CD4-positive, alpha-beta T cell treated with Interleukin-6 at 100 ng/mL for 8 hours (primary cell): Measurements from ENCODE around the gene PRDM15.

Experiments used
- DNase-seq: peaks from one replicate; pipeline ENCODE4 v3.0.0-alpha.2; 2020; ENCODE audit warnings: mixed read lengths, low spot score

PRDM15 gene, protein sequence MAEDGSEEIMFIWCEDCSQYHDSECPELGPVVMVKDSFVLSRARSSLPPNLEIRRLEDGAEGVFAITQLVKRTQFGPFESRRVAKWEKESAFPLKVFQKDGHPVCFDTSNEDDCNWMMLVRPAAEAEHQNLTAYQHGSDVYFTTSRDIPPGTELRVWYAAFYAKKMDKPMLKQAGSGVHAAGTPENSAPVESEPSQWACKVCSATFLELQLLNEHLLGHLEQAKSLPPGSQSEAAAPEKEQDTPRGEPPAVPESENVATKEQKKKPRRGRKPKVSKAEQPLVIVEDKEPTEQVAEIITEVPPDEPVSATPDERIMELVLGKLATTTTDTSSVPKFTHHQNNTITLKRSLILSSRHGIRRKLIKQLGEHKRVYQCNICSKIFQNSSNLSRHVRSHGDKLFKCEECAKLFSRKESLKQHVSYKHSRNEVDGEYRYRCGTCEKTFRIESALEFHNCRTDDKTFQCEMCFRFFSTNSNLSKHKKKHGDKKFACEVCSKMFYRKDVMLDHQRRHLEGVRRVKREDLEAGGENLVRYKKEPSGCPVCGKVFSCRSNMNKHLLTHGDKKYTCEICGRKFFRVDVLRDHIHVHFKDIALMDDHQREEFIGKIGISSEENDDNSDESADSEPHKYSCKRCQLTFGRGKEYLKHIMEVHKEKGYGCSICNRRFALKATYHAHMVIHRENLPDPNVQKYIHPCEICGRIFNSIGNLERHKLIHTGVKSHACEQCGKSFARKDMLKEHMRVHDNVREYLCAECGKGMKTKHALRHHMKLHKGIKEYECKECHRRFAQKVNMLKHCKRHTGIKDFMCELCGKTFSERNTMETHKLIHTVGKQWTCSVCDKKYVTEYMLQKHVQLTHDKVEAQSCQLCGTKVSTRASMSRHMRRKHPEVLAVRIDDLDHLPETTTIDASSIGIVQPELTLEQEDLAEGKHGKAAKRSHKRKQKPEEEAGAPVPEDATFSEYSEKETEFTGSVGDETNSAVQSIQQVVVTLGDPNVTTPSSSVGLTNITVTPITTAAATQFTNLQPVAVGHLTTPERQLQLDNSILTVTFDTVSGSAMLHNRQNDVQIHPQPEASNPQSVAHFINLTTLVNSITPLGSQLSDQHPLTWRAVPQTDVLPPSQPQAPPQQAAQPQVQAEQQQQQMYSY

DNA sequence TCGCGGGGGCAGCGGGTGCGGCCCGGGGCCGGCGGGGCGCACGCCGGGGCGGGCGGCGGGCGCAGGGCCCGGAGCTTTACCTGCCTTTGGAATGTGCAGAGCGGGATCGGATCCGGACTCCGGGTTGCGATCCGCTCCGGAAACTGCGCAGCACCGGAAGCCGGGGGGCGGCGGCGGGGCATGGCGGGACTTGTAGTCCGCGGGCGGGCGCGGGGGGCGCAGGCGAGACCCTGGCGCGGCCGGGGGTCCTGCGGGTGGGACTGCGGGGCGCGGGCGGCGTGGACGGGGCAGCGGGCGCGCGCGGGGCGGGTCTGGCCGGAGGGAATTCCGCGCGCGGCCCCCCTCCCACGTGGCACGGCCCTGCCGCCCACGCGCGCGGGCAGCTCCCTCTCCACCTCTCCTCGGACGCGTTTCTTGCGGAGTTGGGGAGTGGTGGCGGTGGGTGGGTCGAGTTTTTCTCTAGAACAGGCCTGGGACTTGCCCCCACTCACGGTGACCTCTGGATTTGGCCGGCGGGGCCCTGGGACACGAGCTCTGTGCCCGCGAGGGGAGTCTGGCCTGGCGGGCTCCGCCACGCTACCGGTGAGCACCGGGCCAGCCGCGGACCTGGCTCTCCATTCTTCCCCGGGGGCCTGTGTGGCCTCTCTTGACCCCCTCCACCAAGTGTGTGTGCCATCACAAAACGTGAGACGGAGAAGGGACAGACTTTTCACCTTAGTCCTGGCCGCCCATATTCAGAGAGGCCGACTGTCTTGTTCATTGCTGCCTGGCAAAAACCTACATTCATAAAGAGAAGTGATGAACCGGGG lies at the start of gene PRDM15:
PRDM15 (minus strand) TSS at position 155 of the 809 bp plus-strand sequence. CDS start 18,981 bp downstream, outside the sequence.
- DNase-seq: peak; percentile 66

DNA sequence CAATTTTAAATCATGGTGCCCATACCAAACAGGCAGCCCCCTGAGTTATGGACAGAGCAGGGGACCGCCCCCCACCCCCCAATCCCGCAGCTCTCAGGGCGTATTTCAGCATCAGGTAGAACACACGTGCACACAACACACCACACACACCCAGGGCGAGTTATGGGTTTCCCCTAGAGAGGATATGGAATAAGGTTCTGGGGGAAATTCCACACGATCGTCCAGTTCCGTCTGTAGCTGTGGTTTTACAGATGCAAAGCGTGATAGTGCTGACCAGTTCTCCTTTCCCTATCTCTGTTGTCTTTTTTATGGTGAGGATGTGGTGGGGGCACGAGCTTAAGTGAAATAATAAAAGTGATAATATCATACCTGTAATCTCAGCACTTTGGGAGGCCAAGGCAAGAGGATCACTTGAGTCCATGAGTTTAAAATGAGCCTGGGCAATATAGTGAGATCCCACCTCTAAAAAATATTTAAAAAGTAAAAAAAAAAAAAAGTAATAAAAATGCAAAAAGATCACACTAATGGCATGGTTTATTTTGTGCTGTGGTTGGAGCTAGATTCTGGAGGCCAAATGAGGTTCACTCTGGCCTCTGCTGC lies 49.6 kb upstream of the PRDM15 start:
- DNase-seq: peak; percentile 5

DNA sequence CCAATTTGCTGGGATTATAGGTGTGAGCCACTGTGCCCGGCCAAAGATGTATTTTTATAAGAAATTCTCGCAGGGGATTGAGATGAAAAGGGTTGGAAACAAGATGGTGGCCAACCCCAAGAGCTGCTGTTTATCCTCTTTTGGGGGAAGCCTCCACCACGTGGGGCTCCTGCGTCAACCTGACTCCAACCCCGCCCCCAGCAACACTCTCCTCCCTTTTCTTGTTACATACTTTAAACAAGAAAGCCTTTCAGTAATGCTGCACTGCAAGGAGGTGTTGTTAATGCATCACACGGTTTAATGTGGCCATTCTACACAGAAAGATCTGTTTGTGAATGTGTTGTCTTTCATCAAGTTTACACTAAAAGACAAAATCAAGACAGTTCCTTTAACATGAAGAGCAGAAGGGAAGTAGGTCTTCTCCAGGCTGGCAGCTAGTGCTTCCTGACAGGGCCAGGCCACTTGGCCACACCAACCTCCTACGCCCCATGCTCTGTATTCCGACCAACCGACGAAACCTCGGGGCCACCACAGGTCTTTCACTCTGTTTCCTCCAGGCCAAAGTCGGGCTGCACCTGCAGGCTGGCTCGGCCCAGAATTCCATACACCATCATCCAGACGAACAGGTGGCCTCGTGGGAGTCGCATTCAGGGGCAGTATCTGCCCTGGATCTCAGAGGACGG lies 48.7 kb upstream of the PRDM15 start:
- no peak for DNase-seq

DNA sequence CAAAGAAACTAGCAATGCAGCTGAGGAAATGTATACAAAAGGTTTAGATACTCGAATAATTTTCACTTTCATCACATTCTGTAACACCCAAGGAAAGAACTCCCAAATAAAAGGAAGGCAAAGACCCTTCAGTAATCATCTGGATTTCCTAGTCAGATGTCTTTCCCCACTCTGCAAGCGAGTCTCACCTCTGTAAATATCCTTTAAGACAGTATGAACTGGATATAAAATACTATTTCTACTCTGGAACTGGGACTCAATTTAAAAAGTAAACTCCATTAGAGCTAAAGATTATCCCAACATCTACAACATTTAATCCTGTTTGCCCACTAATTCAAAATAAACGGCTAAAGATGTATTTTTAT lies 47.6 kb upstream of the PRDM15 start:
- DNase-seq: no peak

DNA sequence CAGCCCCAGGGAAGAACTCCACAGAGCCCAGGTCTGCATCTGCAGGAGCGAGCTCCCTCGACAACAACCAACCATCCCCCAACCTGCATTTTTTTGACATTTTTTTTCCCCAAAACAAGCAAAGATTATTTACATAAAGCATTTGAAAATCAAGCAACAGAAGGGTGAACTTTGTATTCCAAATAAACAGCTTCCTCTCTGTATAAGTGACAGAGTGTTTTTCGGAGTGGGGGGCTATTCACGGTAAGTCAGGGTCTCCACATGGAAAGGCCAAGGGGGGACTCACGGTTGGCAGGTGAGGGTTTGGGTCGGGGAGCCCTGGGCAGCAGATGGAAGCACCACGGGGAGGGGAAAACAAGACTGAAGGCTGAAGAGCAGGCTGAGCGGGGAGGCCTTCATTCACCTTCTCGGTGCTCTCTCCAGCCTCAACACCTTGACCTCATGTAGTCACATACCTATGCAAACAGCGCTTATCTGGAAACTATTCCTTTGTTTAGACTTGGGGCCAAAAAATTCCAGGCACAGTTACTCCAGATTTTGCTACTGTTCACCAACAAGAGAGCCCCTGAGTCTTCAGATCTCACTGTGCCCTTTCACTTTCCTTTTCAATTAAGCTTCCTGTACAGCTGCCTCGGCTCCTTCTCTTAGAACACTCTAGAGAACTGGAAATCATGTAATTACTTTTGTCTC lies 47.1 kb upstream of the PRDM15 start:
- DNase-seq: peak; percentile 69

DNA sequence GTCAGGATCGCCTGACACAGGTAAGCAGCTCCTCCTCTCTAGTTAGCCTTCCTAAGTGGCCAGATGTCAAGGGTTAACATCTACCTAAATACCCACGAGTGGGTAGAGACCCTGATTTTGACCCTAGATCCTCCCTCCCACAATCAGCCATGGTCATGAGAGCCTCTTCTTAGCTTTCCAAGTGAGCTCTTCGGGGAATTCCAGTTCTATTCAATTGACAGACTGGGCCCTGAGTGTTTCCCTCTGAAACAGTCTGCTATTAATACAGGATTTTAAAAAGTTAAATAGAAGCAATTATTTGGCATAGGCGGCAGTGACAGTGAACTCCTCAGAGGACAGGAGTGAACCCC lies 46.6 kb upstream of the PRDM15 start:
- DNase-seq: no peak

DNA sequence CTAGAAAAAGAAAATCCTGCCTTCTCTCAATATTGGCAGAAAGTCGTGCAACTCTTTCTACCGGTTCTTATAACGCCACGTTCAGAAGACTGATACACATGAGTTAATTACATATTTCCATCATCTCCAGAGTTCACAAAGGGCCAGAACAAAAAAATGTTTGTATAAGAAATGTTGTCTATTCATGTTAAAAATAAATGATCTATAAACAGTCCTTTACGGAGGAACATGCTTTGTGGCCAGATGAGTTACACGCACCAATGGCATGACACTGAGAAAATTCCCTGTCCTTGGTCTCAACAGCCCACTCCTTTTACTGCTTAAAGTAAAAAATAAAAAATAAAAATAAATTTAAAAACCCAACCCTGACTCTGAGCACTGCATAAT lies 45.2 kb upstream of the PRDM15 start:
- no peak for DNase-seq

DNA sequence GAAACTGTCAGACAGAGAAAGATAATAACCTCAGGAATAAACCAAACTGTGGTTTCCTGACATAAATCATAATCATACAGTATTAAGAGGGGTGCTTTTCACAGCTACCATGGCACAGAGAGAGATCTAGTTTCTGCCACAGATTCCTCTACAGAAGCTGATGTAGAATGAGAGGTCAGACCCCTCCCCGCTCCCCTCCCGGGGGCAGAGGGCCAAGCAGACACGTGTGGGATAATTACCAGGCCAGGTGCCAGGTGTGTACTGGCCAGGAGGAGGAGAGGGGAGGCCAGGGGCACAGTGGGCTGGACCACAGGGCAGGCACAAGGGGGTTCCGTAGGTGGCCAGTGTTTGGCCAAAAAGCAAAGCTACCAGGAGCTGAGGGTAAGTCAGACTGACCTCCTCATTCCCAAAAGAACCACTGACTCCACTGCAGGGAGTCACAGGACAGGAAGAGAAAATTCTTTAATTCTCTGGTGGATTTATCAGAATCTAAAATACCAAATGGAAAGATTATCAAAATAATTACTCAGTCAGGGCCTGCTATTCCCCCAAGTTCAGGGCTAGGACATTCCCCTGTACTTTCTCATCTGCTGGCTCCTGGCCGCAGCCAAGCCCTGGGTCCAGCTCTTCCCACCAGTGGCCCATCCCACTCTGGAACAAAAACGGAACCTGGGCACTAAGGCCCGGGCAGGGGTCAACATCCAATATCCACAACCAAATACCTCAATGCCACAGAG lies 44.7 kb upstream of the PRDM15 start:
- no peak for DNase-seq

DNA sequence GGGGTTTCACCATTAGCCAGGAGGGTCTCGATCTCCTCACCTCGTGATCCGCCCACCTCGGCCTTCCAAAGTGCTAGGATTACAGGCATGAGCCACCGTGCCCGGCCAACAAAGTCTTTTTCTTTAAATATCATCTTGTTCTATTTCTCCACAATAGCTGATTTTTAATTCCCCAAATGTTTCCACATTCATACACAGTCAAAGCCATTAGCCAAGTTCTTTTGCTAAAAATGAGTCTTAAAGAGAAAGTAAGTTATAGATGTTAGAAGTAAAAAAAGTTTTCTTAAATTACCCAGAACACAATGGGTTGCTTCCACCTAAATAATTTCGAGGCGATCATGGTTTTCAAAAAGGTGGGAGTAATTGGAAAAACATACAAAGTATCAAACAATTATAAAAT lies 44.0 kb upstream of the PRDM15 start:
- no peak for DNase-seq

DNA sequence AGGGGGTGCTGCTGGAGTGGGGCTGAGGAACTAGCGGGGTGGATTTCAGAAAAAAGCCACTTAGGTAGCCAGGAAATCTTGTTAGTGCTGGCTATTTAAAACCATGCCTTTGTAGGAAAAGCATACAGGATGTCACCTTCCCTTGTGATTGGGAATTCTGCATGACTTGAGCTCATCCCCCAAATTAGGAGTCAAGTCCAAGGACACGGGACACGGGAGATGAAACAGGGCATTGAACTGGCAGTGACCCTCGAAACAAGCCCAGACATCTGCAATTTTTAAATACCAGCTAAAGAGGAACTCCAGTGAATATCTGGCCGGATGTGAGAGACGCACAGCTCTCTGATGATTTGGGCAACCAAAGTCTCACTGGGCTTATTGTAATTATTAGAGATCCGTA lies 41.9 kb upstream of the PRDM15 start:
- DNase-seq: no peak

DNA sequence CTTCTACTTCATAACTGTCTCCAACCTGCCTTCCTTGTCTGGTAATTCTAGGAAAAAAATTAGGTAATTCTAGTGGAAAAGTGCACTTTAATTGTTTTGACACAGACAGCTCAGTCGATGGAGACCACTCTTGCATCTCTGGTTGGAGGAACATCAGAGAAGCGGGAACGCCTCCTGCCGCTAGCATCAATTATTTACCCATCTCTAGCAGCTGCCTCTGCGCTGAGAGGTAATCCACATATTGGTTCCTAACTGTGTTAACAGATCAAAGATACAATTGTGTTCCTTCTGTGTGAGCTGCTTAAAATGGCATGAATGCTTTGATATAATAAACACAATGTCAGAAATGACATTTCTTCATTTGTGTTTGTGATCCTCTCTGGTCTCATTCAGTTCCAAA lies 41.3 kb upstream of the PRDM15 start:
- no peak for DNase-seq

DNA sequence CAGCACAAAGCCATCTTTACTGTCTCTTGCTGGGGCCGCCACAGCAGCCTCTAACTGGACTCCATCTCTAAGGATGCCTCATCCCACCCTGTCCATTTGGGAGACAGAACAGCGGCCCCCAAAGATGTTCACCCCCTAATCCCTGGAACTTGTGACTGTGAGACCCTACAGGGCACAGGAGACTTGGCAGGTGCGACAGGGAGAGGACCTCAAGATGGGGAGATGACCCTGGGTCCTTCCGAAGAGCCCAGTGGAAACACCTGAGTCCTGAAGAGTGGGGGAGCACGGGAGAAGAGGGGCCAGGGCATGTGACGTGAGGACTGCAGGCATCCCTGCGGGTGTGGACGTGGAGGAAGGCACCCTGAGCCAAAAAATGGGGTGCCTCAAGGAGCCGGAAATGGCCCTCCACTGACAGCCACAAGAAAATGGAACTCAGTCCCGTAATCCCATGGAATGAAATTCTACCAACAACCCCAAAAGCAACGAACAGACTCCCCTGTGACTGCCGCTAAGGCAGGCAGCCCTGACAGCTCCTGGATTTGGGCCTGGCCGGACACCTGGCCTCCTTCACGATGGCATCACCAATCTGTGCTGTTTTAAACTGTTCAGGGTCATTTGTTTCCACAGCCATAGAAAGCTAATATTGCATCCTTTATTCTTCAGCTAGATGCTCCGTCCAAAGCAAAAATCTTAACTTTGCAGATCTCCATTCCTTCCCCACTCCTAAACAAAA lies 40.7 kb upstream of the PRDM15 start:
- DNase-seq: no peak

DNA sequence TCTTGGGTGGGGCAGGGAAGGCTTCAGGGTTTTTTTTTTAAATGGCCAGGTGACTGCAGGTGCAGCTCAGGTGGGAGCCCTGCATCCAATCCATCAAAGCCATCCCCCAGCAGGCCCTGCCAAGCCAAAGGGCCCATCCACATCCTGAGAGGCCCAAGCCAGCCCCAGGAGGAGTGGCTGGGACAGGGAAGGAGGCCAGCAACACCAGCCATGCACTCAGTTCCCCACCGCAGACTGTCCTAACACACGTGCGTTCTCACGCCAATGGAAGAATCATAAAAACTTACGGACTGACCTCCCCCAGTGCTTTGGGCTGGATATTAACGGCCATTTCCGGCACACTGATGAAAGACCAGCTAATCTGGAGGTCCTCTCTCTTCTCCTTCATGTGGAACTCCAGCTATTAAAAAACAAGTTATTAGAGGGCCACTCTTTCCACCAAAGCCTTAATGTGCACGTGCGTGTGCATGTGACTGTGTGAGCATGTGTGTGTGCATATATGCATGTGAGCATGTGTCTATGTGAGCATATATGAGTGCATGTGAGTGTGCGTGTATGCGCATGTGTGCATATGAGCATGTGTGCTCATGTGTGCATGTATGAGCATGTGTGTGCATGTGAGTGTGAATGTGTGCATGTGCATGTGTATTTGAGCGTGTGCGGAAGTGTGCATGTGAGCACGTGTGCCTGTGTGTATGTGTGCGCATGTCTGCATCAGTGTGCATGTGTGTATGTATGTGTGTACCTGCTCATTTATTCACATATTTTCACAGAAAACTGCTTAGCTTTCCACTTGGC lies 39.6 kb upstream of the PRDM15 start:
- DNase-seq: no peak

DNA sequence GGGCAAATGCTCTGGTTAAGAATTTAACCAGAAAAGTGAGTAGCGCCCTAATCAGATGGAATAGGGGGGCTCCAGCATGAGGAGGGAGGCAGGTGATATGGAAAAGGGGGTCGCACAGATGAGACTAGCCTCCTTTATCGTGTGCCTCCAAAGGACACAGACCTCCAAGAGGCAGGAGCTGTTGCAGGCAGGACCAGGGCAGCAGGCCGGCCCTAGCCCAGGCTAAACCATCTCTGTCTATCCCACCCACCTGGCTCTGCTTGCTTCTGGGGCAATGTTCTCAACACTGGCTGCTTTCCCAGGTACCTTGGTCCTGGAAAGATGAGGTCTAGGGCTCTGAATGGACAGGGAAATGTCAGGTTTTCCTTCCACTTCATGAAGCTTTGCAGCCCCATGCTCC lies 38.4 kb upstream of the PRDM15 start:
- no peak for DNase-seq

DNA sequence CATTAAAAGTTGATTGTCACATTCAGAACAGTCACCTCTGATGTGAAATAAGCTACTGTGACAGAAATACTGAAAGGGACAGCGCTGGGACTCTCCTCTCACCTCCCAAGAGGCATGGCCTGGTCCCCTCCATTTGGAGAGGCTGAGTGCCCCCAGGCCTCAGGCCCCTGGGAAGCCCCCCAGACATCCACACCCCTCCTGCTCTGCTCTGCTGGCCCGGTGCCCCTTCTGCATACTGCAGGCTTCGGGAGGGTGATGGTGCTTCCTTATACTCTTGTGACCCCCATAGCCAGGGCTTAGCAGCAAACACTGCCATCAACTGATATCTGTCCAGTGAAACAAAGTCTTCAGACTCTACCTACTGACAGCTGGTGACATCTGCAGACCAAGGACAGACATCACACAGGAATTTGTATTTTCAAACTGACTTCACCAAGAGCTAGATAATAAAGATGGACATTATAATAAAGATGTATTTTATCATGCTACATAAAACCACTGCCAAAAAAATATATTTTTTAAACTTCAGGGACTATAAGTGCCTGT lies 37.8 kb upstream of the PRDM15 start:
- no peak for DNase-seq

DNA sequence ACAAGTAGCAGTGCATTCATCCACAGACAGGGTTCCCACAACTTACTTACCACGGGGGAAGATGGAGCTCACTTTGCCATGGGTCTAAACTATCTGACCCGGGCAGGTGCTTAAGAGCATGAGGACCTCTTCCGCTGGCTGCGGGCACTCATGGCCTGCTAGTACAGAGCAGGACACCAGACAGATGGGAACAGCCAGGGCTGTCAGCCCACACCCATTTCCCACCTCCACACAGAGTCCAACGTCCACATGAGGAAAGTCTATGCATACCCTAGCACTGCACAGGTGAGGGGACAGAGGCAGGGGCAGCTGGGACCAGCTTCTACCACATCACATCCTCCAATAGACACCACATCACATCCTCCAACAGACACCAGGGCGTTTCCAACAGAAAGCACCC lies 35.8 kb upstream of the PRDM15 start:
- no peak for DNase-seq

DNA sequence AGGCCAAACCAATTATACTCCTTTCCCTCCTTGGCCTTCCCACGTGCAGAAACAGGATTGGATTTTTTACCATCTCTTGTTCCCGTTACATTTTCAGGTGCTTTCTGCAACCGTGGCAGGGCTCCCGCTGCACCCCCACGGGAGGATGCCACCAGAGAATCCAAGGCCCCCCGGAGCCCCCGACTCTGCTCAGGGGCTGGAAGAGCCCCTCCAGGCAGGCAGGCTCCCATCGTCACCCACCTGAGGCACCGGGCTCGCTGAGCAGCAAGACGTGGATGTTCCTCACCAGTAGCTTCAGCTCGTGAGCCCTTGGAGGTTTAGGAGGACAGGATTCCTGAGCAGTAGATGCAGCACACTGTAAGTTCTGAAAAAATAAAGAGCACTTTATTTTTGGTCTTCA lies 35.2 kb upstream of the PRDM15 start:
- no peak for DNase-seq

DNA sequence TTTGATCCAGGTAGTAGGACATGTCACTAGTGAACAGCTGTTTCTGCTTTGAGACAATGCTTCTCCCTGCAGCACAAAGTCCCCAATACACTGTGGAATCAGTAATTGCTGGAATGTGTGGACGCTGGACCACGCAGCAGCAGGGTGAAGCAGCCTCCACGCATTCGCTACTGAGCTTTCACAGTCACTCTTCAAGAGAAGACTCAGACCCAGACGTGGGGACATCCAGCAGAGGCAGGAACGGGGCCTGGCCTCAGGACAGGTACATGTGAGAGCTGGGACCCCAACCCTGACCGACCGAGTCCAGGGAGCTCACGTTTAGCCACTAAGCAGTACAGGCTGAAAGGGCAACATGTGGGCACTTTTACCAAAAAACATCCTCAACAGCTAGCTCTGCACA lies 34.1 kb upstream of the PRDM15 start:
- no peak for DNase-seq
